Esophagus muscularis mucosa (tissue), 4 donors: Measurements from ENCODE around the gene GEN1.

Experiments
- CTCF ChIP-seq, 3 experiments: fragments of 200-600 bp in 2 of 3; fragments of 450-650 bp in 1 of 3; sonication (generic) in 2 of 3; IDR thresholded peaks; one replicate each; pipeline ENCODE4 v1.5.1; 2017 to 2019; ENCODE audit warnings: antibody characterized with exemption in 3 of 3, mild to moderate bottlenecking in 2 of 3, moderate library complexity in 1 of 3
- EP300 ChIP-seq: sonication (generic); formaldehyde crosslinking; IDR thresholded peaks from one replicate; pipeline ENCODE4 v1.6.1; 2017; ENCODE audit warnings: antibody characterized with exemption
- POLR2A ChIP-seq: fragments of 450-650 bp; IDR thresholded peaks from one replicate; pipeline ENCODE4 v1.6.1; 2017; ENCODE audit warnings: antibody characterized with exemption, moderate library complexity, mild to moderate bottlenecking, low read depth
- POLR2AphosphoS5 ChIP-seq, 2 donors: sonication (generic); formaldehyde crosslinking; IDR thresholded peaks; one replicate each; pipeline ENCODE4 v1.6.1; 2017; ENCODE audit warnings: antibody characterized with exemption in 2 of 2

GRCh38 chr2:17765398-17765797 is 11.5 kb downstream of the GEN1 start:
- no peak for TF ChIP-seq POLR2AphosphoS5 (IDR thresholded peaks at IDR 0.05)
- no peak for TF ChIP-seq CTCF (IDR thresholded peaks at IDR 0.05)
- no peak for TF ChIP-seq EP300
- no peak for TF ChIP-seq POLR2A
